Astrocyte (in vitro differentiated cells and primary cell): Measurements from ENCODE around the gene ANKRD66. TPM values are rescaled to one million over a fixed set of nuclear protein-coding genes. Genes with fewer than 3 reads are reported as not detected.
"Not testable (repeated sequence)": the region's sequence is repeated elsewhere in the genome, so short reads cannot be mapped to it uniquely, and the experiment has no call there.

ENCODE experiments used
- DNase-seq: peaks from one replicate; pipeline ENCODE4 v3.0.0-alpha.2; 2010; ENCODE audit warnings: low read depth
- FAIRE-seq: peaks from 2 replicates; lab custom pipeline; 2011; peaks lifted over from hg19 to GRCh38; lab: Jason Lieb, UNC
- H2AFZ ChIP-seq: 2 replicates; pipeline ENCODE4 v1.6.0; 2012; ENCODE audit warnings: low read depth, low read length, inconsistent platforms
- H3K27ac ChIP-seq: 2 replicates; pipeline ENCODE4 v1.5.1; 2011; ENCODE audit warnings: low read depth, low read length, inconsistent platforms
- H3K27me3 ChIP-seq: 2 replicates; pipeline ENCODE4 v1.6.0; 2011; ENCODE audit warnings: low read length, inconsistent platforms; ENCODE audit not compliant: insufficient read depth
- H3K36me3 ChIP-seq: 2 replicates; pipeline ENCODE4 v1.5.1; 2011; ENCODE audit warnings: low read length, inconsistent platforms; ENCODE audit not compliant: insufficient read depth
- H3K4me1 ChIP-seq: 2 replicates; pipeline ENCODE4 v1.5.1; 2011; ENCODE audit warnings: low read length, inconsistent platforms; ENCODE audit not compliant: insufficient read depth
- H3K4me2 ChIP-seq: 2 replicates; pipeline ENCODE4 v1.6.0; 2012; ENCODE audit warnings: low read length, inconsistent platforms
- H3K4me3 ChIP-seq: 2 replicates; pipeline ENCODE4 v1.5.1; 2011; ENCODE audit warnings: low read depth, mild to moderate bottlenecking, low read length, inconsistent platforms; ENCODE audit not compliant: insufficient read depth
- H3K79me2 ChIP-seq: 2 replicates; pipeline ENCODE4 v1.6.0; 2012; ENCODE audit warnings: mild to moderate bottlenecking, low read length, inconsistent platforms; ENCODE audit not compliant: insufficient read depth
- H3K9ac ChIP-seq: 2 replicates; pipeline ENCODE4 v1.6.0; 2012; ENCODE audit warnings: mild to moderate bottlenecking, low read length, inconsistent platforms
- H3K9me3 ChIP-seq: 2 replicates; pipeline ENCODE4 v1.5.1; 2012; ENCODE audit warnings: low read depth, mild to moderate bottlenecking, low read length, inconsistent platforms; ENCODE audit not compliant: insufficient read depth
- H4K20me1 ChIP-seq: 2 replicates; pipeline ENCODE4 v1.6.0; 2012; ENCODE audit warnings: low read length, inconsistent platforms; ENCODE audit not compliant: insufficient read depth
- H3K27ac Mint-ChIP-seq: one replicate; pipeline ENCODE4 v1.8.0; 2021; ENCODE audit warnings: mild to moderate bottlenecking, mixed read lengths; ENCODE audit not compliant: unreplicated experiment
- H3K27me3 Mint-ChIP-seq: one replicate; pipeline ENCODE4 v1.8.0; 2021; ENCODE audit warnings: low read depth, mixed read lengths; ENCODE audit not compliant: unreplicated experiment
- H3K36me3 Mint-ChIP-seq: one replicate; pipeline ENCODE4 v1.8.0; 2021; ENCODE audit warnings: low read depth, mixed read lengths; ENCODE audit not compliant: unreplicated experiment
- H3K4me1 Mint-ChIP-seq: one replicate; pipeline ENCODE4 v1.8.0; 2021; ENCODE audit warnings: low read depth, mixed read lengths; ENCODE audit not compliant: unreplicated experiment
- H3K4me3 Mint-ChIP-seq: one replicate; pipeline ENCODE4 v1.8.0; 2021; ENCODE audit warnings: mild to moderate bottlenecking, moderate library complexity, mixed read lengths; ENCODE audit not compliant: unreplicated experiment
- H3K9me3 Mint-ChIP-seq: one replicate; pipeline ENCODE4 v1.8.0; 2021; ENCODE audit warnings: mild to moderate bottlenecking, mixed read lengths; ENCODE audit not compliant: unreplicated experiment
- EZH2 ChIP-seq: IDR thresholded peaks from 2 replicates; pipeline ENCODE4 v1.6.1; 2012; ENCODE audit warnings: mild to moderate bottlenecking, low read length, inconsistent platforms; ENCODE audit not compliant: insufficient read depth
- total RNA-seq: library from RNA; stranded (reverse); gene quantifications from 2 replicates; pipeline ENCODE4 v1.2.1, GENCODE V29; 2021
- TF ChIP-seq, protein P1 (sequence below): IDR thresholded peaks from 2 replicates; pipeline ENCODE4 v1.5.1; 2011; ENCODE audit warnings: low read depth, mild to moderate bottlenecking, inconsistent platforms, low read length, moderate library complexity; ENCODE audit not compliant: insufficient read depth

The ANKRD66 gene
- total RNA-seq, 1 donor from 2014 or later = not detected

DNA sequence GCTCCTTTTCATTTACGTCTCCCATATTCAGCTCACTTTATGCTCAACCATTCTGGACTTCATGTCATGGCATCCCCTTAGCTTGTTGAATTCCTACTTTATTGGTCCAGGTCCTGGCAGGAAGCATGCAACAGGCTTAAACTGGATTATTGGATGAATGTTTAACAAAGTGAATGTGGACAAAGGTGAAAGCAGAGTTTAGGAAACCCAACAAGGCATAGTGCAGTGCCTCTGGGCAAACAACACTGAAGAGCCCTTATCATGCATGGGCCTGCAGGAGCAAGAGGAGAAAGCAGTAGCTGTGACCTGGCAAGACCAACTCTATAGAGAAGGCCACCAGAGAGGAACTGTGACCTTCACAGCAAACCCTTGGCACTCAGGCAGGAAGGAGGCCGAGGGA is 5.3 kb upstream of the ANKRD66 start:
- Mint-ChIP-seq H3K4me3 (no peak overlapping the region), H3K27me3 (peaks cover 27% of the 10 kb centered on the region), H3K4me1 (no peaks in the 10 kb centered on the region), H3K27ac (no peak overlapping the region), H3K36me3 (no peaks in the 10 kb centered on the region), H3K9me3 (peaks cover 7% of the 10 kb centered on the region)
- no peak overlapping the region for H3K4me3 ChIP-seq
- no peak overlapping the region for H2AFZ ChIP-seq
- DNase-seq (no peak), FAIRE-seq (no peak)
- peaks cover 7% of the 10 kb centered on the region for H3K27me3 ChIP-seq
- TF ChIP-seq, protein P1, sequence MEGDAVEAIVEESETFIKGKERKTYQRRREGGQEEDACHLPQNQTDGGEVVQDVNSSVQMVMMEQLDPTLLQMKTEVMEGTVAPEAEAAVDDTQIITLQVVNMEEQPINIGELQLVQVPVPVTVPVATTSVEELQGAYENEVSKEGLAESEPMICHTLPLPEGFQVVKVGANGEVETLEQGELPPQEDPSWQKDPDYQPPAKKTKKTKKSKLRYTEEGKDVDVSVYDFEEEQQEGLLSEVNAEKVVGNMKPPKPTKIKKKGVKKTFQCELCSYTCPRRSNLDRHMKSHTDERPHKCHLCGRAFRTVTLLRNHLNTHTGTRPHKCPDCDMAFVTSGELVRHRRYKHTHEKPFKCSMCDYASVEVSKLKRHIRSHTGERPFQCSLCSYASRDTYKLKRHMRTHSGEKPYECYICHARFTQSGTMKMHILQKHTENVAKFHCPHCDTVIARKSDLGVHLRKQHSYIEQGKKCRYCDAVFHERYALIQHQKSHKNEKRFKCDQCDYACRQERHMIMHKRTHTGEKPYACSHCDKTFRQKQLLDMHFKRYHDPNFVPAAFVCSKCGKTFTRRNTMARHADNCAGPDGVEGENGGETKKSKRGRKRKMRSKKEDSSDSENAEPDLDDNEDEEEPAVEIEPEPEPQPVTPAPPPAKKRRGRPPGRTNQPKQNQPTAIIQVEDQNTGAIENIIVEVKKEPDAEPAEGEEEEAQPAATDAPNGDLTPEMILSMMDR = no peak
- TF ChIP-seq EZH2 = no peak
- H3K9me3 ChIP-seq = peaks cover 3% of the 10 kb centered on the region
- no peaks in the 10 kb centered on the region for H3K4me1 ChIP-seq
- H3K79me2 ChIP-seq = no peaks in the 10 kb centered on the region
- no peaks in the 10 kb centered on the region for H4K20me1 ChIP-seq
- H3K27ac ChIP-seq = no peak overlapping the region
- H3K4me2 ChIP-seq = no peak overlapping the region
- H3K9ac ChIP-seq = no peak overlapping the region
- H3K36me3 ChIP-seq = no peaks in the 10 kb centered on the region

DNA sequence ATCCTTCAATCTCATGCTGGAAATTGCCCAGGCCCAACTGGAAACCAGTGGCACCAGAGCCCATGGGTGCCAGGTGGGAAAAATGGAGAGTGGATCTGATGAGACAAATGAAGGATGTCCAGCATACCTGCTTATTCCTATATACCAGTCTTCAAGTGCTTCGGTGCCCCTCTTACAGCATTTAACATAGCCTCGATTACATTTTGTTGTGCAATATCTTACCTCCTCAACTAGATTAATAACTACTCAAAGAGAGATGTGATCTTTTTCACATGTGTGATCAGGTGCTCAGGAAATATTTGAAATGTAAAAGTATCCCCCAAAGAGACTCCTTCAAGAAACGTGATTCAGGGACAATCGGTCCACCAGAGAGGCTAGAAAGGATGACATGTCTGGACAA is 4.8 kb upstream of the ANKRD66 start:
- no peak for DNase-seq
- Histone ChIP-seq H3K79me2 (no peaks in the 10 kb centered on the region), H3K27ac (no peak overlapping the region), H3K27me3 (peaks cover 5% of the 10 kb centered on the region), H3K9me3 (peaks cover 3% of the 10 kb centered on the region), H3K9ac (no peak overlapping the region), H3K4me3 (no peak overlapping the region), H3K4me1 (no peaks in the 10 kb centered on the region), H4K20me1 (no peaks in the 10 kb centered on the region), H3K36me3 (no peaks in the 10 kb centered on the region), H2AFZ (no peak overlapping the region), H3K4me2 (no peak overlapping the region)
- H3K27me3 Mint-ChIP-seq = peaks cover 25% of the 10 kb centered on the region
- no peak overlapping the region for H3K4me3 Mint-ChIP-seq
- H3K27ac Mint-ChIP-seq = no peak overlapping the region
- H3K9me3 Mint-ChIP-seq = peaks cover 7% of the 10 kb centered on the region
- H3K4me1 Mint-ChIP-seq = no peaks in the 10 kb centered on the region
- no peak for FAIRE-seq
- TF ChIP-seq EZH2 = no peak
- TF ChIP-seq, protein P1 = no peak
- H3K36me3 Mint-ChIP-seq = no peaks in the 10 kb centered on the region

DNA sequence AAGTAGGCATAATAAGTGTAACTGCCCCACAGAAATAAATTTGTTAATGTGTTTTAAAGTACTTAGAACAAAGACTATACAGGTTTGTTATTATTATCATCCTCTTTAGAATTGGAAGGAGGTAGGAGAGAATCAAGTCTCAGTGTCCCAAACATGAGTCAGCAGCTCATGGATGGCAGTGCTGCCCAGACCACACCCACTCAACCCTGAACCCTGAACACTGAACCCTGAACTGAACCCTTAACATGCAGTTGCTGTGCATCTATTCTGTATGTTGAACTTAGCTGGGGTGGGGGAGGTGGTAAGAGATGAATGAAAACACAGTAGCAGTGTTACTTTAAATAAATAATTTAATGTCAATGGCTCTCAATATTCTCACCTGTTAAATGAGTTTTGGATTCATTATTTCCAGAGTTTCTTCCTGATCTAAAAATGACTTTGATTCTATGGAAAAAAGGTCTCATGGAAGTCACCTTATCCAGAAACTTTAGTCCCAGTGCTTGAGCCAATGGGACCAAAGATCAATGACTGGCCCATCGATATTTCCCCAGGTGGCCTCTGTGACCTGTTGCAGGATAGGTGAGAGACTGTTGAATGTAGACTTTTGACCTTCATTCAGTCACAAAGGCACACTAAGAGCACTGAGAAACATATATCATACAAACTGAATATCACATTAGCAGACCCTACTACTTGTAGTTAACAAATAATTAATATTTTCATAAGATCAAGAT is 3.1 kb upstream of the ANKRD66 start:
- Mint-ChIP-seq H3K9me3 (peaks cover 5% of the 10 kb centered on the region), H3K27me3 (peaks cover 15% of the 10 kb centered on the region), H3K27ac (no peak overlapping the region), H3K36me3 (no peaks in the 10 kb centered on the region), H3K4me3 (no peak overlapping the region), H3K4me1 (no peaks in the 10 kb centered on the region)
- H3K9me3 ChIP-seq = peaks cover 3% of the 10 kb centered on the region
- no peaks in the 10 kb centered on the region for H4K20me1 ChIP-seq
- H2AFZ ChIP-seq = no peak overlapping the region
- H3K4me1 ChIP-seq = no peaks in the 10 kb centered on the region
- TF ChIP-seq, protein P1 = no peak
- TF ChIP-seq EZH2 = no peak
- H3K27me3 ChIP-seq = peaks cover 2% of the 10 kb centered on the region
- no peak overlapping the region for H3K9ac ChIP-seq
- no peak overlapping the region for H3K4me3 ChIP-seq
- FAIRE-seq (no peak), DNase-seq (no peak)
- H3K4me2 ChIP-seq = no peak overlapping the region
- no peaks in the 10 kb centered on the region for H3K36me3 ChIP-seq
- no peak overlapping the region for H3K27ac ChIP-seq
- no peaks in the 10 kb centered on the region for H3K79me2 ChIP-seq

DNA sequence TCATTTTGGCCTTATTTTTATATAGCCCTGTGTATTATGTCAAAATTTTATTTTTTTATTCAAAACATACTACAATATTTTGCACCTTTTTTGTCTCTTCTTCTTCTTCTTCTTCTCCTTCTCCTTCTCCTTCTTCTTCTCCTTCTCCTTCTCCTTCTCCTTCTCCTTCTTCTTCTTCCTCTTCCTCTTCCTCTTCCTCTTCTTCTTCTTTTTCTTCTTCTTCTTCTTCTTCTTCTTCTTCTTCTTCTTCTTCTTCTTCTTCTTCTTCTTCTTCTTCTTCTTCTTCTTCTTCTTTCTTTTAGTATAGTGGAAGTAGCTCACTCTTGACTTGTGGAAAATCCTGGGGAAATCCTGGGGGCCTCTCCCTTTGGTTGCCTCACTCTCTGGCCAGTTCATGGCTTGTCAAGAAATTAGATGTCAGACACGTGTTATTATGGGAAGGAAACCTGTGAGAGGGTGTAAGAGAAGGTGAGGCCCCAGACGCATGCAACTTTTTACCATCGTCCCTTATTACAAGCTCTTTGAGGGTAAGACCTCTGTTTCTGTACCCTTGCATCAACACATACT is 2.5 kb upstream of the ANKRD66 start:
- peaks cover 15% of the 10 kb centered on the region for H3K27me3 Mint-ChIP-seq
- H3K4me2 ChIP-seq, H3K27me3 ChIP-seq, H3K36me3 ChIP-seq, FAIRE-seq, H3K4me3 ChIP-seq, H3K9ac ChIP-seq, H3K79me2 ChIP-seq, DNase-seq, H3K9me3 Mint-ChIP-seq, H3K27ac ChIP-seq, H3K4me3 Mint-ChIP-seq, H2AFZ ChIP-seq, H3K4me1 Mint-ChIP-seq, H3K36me3 Mint-ChIP-seq, H3K9me3 ChIP-seq, H3K4me1 ChIP-seq, H4K20me1 ChIP-seq, H3K27ac Mint-ChIP-seq: not testable (repeated sequence)
